Measurements from ENCODE around the gene LRP1. TPM values are rescaled to one million over a fixed set of nuclear protein-coding genes. Genes with fewer than 3 reads are reported as not detected.

LRP1 gene
- total and polyA plus RNA-seq, 2 of the 4 experiments (the other 2 are of a cell fraction) = 73.1 to 142 TPM

DNA sequence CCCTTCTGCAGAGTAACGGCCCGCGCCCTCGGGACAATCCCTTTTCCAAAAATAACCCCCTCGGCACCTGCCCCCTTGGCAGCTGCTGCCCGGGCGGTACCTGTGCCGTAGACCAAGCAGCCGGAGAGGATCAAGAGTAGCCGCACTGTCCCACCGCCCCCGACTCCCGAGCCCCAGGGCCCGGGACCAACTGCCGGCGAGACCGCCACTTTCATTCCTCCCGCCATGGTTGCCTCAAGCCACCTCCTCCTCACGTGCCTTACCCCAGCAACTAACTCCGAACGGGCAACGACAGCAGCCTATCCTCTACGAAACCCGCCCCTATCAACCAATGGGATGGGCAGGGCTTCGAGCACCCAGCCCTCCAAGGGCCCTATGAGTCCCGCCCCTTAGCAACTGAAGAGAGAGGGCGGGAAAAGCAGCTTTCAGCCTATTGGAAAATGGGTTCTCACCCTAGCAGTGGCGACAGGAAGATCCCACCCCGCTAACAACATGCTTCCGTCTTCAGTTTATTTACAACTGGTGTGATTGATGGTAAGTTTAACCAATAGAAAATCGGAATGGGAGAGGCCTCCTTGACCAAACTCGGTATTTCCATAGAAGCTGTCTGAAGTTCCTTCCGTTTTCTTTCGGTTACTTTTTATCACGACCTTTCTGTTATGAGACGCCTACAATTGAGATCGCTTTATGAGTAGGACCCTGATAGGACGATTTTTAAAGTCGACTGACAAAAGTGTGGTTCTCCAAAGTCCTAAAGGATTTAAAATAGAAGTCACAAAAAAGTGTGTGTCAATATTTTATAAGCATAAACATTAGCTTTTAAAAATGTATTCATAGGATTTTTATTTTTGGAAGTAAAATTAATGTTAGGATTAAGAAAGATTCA lies 49.5 kb upstream of the LRP1 start, which contains the start of gene NEMP1 (continued):
- TF ChIP-seq, protein P1, sequence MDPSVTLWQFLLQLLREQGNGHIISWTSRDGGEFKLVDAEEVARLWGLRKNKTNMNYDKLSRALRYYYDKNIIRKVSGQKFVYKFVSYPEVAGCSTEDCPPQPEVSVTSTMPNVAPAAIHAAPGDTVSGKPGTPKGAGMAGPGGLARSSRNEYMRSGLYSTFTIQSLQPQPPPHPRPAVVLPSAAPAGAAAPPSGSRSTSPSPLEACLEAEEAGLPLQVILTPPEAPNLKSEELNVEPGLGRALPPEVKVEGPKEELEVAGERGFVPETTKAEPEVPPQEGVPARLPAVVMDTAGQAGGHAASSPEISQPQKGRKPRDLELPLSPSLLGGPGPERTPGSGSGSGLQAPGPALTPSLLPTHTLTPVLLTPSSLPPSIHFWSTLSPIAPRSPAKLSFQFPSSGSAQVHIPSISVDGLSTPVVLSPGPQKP (IDR thresholded peaks at IDR 0.05; ENCODE audit: borderline replicate concordance, low read depth, low read length) = no peak
- TF ChIP-seq RAD21 (IDR thresholded peaks at IDR 0.05; ENCODE audit: low read length) = no peak

Measured in IMR-90 (cell line).